Panc1 (cell line): Measurements from ENCODE around the gene PKNOX2. TPM values are rescaled to one million over a fixed set of nuclear protein-coding genes. Genes with fewer than 3 reads are reported as not detected.

Experiments used
- ATAC-seq: fragments of 200-7000 bp; cut with Tn5 transposase; 2 replicates; pipeline ENCODE4 v1.9.1; 2020; ENCODE audit warnings: mild to moderate bottlenecking, moderate library complexity
- BruUV-seq: library from RNA; stranded (reverse); fragments of 400-500 nt; replicated peaks from 2 replicates; lab custom pipeline; 2021; lab: Mats Ljungman, UMichigan
- CTCF ChIA-PET: fragments of 300-600 bp; sonication (Branson Sonifier 250); formaldehyde crosslinking; loops from one replicate; lab custom pipeline; 2022; ENCODE audit warnings: antibody characterized with exemption; lab: Charles Lee
- POLR2A ChIA-PET: fragments of 300-600 bp; sonication (Branson Sonifier 250); formaldehyde crosslinking; loops from one replicate; lab custom pipeline; 2022; ENCODE audit warnings: antibody characterized with exemption; lab: Charles Lee
- DNase-seq: peaks from one replicate; pipeline ENCODE4 v3.0.0-alpha.2; 2010; ENCODE audit warnings: low read depth, low spot score
- H3K27ac ChIP-seq: 2 replicates; pipeline ENCODE4 v1.5.1; 2011; ENCODE audit warnings: mild to moderate bottlenecking, low read length, inconsistent platforms
- H3K27me3 ChIP-seq: fragments of 200-500 bp; sonication (Bioruptor generic); 2 replicates; pipeline ENCODE4 v1.6.0; 2014; ENCODE audit warnings: low read length, inconsistent platforms; ENCODE audit not compliant: control insufficient read depth, insufficient read depth
- H3K36me3 ChIP-seq: fragments of 200-500 bp; sonication (Bioruptor generic); 2 replicates; pipeline ENCODE4 v1.5.1; 2014; ENCODE audit warnings: inconsistent platforms, mild to moderate bottlenecking, low read length, moderate library complexity; ENCODE audit not compliant: control insufficient read depth, insufficient read depth
- H3K4me1 ChIP-seq: 2 replicates; pipeline ENCODE4 v1.5.1; 2011; ENCODE audit warnings: inconsistent platforms, mild to moderate bottlenecking, low read length, moderate library complexity; ENCODE audit not compliant: control insufficient read depth, insufficient read depth
- H3K4me3 ChIP-seq, 2 experiments: 2 replicates each; pipeline ENCODE4 v1.5.1; 2011 to 2012; ENCODE audit warnings: low read depth in 2 of 2, low read length in 2 of 2, mild to moderate bottlenecking in 2 of 2, inconsistent platforms in 1 of 2, moderate library complexity in 1 of 2
- H3K9me3 ChIP-seq: fragments of 200-500 bp; sonication (Bioruptor generic); 2 replicates; pipeline ENCODE4 v1.5.1; 2014; ENCODE audit warnings: low read depth, mild to moderate bottlenecking, inconsistent platforms, low read length, moderate library complexity; ENCODE audit not compliant: control insufficient read depth, insufficient read depth
- POLR2AphosphoS5 ChIP-seq: IDR thresholded peaks from 2 replicates; pipeline ENCODE4 v1.6.1; 2012; ENCODE audit warnings: mild to moderate bottlenecking, low read depth, low read length, moderate library complexity
- TCF7L2 ChIP-seq: IDR thresholded peaks from 2 replicates; pipeline ENCODE4 v1.6.1; 2011; ENCODE audit warnings: mild to moderate bottlenecking, low read depth, low read length, inconsistent platforms
- in situ Hi-C: cut with HindIII; loops from 2 replicates; pipeline ENCODE4 v1.10.0; 2016; ENCODE audit warnings: low sequenced_read_pairs, low pct_unique_long_range_greater_than_20kb
- intact Hi-C: fragments of 100-400 bp; cut with micrococcal nuclease; formaldehyde crosslinking; loops from one replicate; pipeline ENCODE4 v1.10.0; 2022; ENCODE audit not compliant: unreplicated experiment
- total RNA-seq: library from RNA; stranded (reverse); gene quantifications from one replicate; pipeline ENCODE4 v1.2.1, GENCODE V29; 2021; ENCODE audit not compliant: unreplicated experiment
- TF ChIP-seq, protein P1 (sequence below), 2 experiments: IDR thresholded peaks; 2 replicates each; pipeline ENCODE4 v1.6.1; 2011 to 2012; ENCODE audit warnings: low read depth in 2 of 2, control low read depth in 1 of 2, low read length in 1 of 2, mild to moderate bottlenecking in 1 of 2, moderate library complexity in 1 of 2; ENCODE audit not compliant: insufficient read depth in 1 of 2
- TF ChIP-seq, protein P2 (sequence below): fragments of 450-650 bp; IDR thresholded peaks from 2 replicates; pipeline ENCODE4 v1.5.1; 2017; ENCODE audit warnings: mild to moderate bottlenecking

The PKNOX2 gene
- total RNA-seq, 1 experiment from 2014 or later, result not detected

DNA sequence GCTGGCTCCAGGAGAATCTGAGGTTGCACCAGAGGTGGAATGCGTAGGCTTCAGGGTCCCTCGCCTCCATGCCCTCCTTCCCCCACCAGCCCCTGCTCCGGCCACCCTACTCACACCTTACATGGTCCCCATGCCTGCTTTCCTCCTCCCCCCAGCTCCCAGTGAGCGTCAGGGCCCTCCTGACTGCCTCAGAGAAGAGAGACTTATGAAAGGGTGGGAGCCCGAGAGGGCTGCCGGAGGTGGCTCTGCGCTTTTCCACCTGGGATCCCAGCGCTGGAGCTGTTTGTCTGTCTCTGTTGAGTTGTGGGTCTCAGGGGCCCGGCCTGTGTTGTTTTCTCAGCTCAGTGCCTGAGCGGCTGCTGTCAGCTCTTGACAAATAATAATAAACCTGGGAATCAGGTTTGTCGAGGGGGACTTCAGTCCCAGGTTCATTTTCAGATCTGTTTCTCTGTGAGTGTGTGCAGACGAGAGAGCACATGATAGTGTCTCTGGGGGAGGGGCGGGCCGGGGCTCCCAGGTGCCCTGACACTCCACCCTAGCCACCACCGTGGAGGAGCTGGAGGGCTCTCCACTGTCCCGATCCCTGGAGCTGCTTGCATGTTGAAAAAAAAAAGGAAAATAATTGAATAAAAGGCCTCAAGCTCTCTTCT, 177.9 kb downstream of the PKNOX2 start:
- no peak for ATAC-seq
- in situ Hi-C loops (no loop called here), intact Hi-C loops (no loop called here)
- DNase-seq, result no peak
- no peak for TF ChIP-seq POLR2AphosphoS5
- TF ChIP-seq, protein P1, sequence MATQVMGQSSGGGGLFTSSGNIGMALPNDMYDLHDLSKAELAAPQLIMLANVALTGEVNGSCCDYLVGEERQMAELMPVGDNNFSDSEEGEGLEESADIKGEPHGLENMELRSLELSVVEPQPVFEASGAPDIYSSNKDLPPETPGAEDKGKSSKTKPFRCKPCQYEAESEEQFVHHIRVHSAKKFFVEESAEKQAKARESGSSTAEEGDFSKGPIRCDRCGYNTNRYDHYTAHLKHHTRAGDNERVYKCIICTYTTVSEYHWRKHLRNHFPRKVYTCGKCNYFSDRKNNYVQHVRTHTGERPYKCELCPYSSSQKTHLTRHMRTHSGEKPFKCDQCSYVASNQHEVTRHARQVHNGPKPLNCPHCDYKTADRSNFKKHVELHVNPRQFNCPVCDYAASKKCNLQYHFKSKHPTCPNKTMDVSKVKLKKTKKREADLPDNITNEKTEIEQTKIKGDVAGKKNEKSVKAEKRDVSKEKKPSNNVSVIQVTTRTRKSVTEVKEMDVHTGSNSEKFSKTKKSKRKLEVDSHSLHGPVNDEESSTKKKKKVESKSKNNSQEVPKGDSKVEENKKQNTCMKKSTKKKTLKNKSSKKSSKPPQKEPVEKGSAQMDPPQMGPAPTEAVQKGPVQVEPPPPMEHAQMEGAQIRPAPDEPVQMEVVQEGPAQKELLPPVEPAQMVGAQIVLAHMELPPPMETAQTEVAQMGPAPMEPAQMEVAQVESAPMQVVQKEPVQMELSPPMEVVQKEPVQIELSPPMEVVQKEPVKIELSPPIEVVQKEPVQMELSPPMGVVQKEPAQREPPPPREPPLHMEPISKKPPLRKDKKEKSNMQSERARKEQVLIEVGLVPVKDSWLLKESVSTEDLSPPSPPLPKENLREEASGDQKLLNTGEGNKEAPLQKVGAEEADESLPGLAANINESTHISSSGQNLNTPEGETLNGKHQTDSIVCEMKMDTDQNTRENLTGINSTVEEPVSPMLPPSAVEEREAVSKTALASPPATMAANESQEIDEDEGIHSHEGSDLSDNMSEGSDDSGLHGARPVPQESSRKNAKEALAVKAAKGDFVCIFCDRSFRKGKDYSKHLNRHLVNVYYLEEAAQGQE (IDR thresholded peaks at IDR 0.05; ENCODE audit: insufficient read depth in 1 of 2, low read depth in 2 of 2, low read length in 1 of 2), result no peak
- TF ChIP-seq TCF7L2, result no peak
- Histone ChIP-seq H3K36me3 (no peaks in the 10 kb centered on the region), H3K4me3 (no peak overlapping the region), H3K9me3 (no peaks in the 10 kb centered on the region), H3K27me3 (peaks cover 10% of the 10 kb centered on the region; the same call in 1 of the 2 replicates), H3K27ac (no peak overlapping the region), H3K4me1 (no peaks in the 10 kb centered on the region)
- BruUV-seq, result no TSS peak
- CTCF ChIA-PET, result no interaction called here
- POLR2A ChIA-PET, result no interaction called here

DNA sequence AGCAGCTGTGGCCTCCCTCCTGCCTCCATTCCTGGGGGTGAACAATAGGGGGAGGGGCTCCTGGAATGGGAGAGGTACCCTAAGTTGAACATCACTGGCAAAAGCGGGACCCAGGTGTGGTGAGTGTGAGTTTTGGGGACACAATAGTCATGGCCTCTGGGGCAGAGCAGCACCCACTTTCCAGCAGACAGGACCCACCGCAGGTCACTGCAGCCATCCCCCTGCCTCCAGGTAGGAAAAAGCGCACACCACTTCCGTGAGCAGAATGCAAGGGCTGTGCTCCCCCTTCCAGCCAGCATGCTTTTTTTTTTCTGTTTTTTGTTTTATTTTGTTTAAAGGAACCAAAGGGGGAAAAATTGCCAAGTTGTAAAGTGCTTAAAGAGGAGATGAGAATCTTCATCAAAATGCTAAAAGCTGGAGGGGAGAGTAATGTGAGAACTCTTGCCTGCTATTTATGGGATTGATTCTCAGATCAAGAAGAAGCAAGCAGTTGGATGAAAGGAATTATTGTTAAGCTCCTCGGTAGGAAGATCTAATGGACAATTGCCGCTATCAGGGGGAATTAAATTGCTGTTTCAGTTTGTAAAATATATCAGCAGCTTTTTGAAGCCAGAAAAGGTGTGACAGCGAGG, 178.7 kb downstream of the PKNOX2 start:
- ATAC-seq, result no peak
- intact Hi-C loops, result no loop called here
- no peak overlapping the region for H3K27ac ChIP-seq

More for the DNA sequence above, 178.7 kb downstream of the PKNOX2 start:
- in situ Hi-C loops, result no loop called here
- TF ChIP-seq, protein P1 (IDR thresholded peaks at IDR 0.05; ENCODE audit: insufficient read depth in 1 of 2, low read depth in 2 of 2, low read length in 1 of 2), result no peak
- TF ChIP-seq TCF7L2, result no peak
- TF ChIP-seq, protein P2, sequence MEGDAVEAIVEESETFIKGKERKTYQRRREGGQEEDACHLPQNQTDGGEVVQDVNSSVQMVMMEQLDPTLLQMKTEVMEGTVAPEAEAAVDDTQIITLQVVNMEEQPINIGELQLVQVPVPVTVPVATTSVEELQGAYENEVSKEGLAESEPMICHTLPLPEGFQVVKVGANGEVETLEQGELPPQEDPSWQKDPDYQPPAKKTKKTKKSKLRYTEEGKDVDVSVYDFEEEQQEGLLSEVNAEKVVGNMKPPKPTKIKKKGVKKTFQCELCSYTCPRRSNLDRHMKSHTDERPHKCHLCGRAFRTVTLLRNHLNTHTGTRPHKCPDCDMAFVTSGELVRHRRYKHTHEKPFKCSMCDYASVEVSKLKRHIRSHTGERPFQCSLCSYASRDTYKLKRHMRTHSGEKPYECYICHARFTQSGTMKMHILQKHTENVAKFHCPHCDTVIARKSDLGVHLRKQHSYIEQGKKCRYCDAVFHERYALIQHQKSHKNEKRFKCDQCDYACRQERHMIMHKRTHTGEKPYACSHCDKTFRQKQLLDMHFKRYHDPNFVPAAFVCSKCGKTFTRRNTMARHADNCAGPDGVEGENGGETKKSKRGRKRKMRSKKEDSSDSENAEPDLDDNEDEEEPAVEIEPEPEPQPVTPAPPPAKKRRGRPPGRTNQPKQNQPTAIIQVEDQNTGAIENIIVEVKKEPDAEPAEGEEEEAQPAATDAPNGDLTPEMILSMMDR, result no peak
- no peaks in the 10 kb centered on the region for H3K9me3 ChIP-seq
- peaks cover 7% of the 10 kb centered on the region; the same call in 1 of the 2 replicates for H3K27me3 ChIP-seq
- H3K4me3 ChIP-seq, result no peak overlapping the region
- ChIA-PET POLR2A (no interaction called here), CTCF (interaction anchor here (0.7 kb wide), 1 partner anchor 87 kb away, joined by 3 read pairs; no protein-coding TSS in a partner anchor)
- no TSS peak for BruUV-seq
- H3K36me3 ChIP-seq, result no peaks in the 10 kb centered on the region
- H3K4me1 ChIP-seq, result no peaks in the 10 kb centered on the region
- no peak for DNase-seq
